NCI-H2227 (cell line): ENCODE data around the gene NCOA7.

Experiments used
- DNase-seq: peaks from one replicate; lab custom pipeline; 2025; ENCODE audit not compliant: unreplicated experiment; lab: John Stamatoyannopoulos, UW

The NCOA7 gene

GRCh38 chr6:125812394-125813292 is 21.9 kb downstream of the NCOA7 start:
- no peak for DNase-seq

- DNase-seq = no peak
Observed at GRCh38 chr6:125814481-125814880, 23.7 kb downstream of the NCOA7 start.

DNA sequence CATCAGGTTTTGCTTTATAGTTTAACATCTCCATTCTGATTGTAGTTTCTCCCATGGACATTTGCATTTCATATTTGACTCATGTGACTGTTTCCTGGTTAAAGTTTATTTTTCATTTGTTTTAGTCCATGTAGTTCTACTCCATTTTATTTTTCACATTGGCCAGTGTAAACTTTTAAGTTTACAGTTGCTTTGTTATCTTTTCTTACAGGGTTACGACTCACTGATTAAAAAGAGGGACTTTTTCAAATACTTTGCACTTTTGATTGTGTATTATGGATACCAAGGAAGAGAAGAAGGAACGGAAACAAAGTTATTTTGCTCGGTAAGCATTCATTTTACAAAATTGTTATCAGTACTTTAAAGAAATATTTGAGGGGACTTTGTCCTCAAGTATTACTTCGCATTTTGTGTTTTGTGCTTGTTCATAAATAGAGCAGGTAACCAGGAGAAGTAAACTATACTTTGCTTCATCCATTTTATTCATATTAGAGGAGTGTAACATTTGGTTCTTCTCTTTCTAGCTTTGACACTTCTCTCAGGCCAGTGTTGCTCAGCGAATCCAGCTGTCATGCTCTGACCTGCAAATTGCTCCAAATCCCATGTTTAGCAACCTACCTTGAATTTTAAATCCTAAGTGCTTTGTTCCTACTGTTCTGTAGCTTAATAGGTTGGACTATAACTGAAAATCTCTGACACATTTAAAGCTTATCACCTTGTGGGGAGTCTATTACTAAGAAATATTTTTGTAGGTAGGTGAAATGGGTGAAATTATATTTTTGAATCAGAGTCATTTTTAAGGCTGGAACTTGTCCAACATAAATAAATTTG is 24.5 kb downstream of the NCOA7 start:
- no peak for DNase-seq

GRCh38 chr6:125816828-125817280 is 26.1 kb downstream of the NCOA7 start:
- DNase-seq = no peak

DNA sequence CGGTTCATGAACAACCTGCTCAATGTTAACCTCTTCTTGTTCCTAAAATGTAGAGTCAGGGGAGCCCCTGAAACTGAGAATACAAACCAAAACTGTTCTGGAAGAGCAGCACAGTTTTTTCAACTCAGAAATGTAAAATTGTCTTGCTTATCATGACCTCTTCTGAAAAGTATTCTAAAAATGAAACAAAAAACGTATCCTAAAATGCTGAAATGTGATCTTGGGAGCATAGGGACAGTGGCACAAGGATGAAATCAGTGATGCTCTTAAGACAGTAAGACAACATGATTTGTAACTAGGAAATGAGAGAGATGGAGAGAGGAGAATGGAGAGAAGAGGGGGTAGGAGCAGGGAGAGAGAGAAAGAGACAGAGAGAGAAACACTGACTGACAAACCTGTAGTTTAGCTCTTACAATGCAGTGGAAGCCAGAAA is 27.5 kb downstream of the NCOA7 start:
- DNase-seq = no peak

- DNase-seq = no peak
Observed at GRCh38 chr6:125818772-125819260, 28.1 kb downstream of the NCOA7 start.

GRCh38 chr6:125819535-125820326 is 29.0 kb downstream of the NCOA7 start:
- no peak for DNase-seq

DNA sequence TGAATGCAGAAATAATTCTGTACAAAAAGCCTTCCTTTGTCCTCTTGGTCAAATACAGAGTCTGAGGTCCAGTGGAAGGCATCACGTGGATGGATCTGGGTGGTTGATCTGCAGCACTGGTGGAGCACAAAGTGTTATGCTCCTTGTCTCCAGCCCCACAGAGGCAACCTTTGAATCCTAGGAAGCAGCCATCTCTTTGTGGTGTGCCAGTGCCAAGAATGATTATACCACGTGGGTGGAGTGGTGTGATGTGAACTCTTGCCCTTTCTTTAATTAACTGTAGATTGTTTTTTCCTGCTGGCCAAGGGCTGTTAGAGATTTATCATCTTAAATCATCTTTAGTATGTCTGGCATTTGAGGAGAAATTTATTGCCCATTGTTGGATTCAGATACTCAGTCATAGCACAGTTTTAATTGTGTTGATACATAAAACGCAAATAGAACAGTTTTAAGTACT is 31.1 kb downstream of the NCOA7 start:
- DNase-seq = no peak

- no peak for DNase-seq
Observed at GRCh38 chr6:125823180-125823579, 32.4 kb downstream of the NCOA7 start.

DNA sequence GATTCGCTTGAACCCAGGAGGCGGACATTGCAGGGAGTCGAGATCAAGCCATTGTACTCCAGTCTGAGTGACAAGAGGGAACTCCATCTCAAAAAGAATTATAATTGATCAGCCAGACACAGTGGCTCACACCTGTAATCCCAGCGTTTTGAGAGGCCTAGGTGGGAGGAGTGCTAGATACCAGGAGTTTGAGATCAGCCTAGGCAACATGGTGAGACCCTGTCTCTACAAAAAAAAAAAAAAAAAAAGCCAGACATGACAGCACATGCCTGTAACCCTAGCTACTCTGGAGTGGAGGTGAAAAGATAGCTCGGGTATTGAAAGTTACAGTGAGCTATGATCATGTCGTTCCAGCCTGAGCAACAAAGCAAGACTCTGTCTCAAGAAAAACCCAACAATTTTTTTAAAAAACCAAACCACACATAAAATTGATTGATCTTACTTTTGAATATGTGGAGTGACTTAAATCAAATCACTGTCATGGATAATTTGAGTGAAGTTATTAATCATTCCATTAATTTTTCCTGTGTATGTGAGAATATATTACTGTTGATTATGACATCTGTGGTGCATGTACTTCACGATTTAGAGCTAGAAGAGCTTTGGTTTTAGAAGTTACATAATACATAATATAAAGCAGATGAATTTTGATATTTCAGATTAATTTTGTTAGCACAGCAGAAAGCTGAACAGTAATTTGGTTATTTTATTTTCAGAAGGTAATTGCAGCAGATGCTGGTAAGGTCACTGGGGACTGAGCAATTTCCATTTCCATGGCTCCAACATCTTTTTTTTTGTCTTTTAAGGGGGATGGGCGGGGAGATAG is 34.4 kb downstream of the NCOA7 start:
- peak; percentile 3 for DNase-seq

GRCh38 chr6:125826695-125827463 is 36.1 kb downstream of the NCOA7 start:
- no peak for DNase-seq

GRCh38 chr6:125827788-125828320 is 37.1 kb downstream of the NCOA7 start:
- DNase-seq = no peak

- DNase-seq = no peak
Observed at GRCh38 chr6:125828476-125829039, 37.8 kb downstream of the NCOA7 start.

DNA sequence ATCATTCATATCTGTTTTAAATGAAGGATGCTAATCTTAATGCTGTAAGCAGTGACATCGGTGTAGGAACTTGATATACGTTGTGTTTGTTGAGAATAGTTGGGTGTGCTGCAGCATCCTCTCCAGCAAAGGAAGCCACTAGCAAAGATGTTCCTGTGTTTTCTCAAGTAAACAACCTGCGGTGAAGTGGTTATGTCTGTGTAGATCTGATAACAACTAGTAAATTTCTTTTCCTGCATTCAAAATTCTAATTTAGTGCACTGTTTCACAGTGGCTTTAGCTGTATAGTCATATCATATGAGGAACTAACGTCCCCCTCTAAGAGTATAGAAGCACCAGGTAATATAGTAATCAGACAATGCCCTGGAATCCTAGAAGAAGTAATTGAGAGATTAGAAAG is 38.7 kb downstream of the NCOA7 start:
- DNase-seq = no peak

GRCh38 chr6:125831659-125832058 is 40.9 kb downstream of the NCOA7 start:
- DNase-seq = no peak

DNA sequence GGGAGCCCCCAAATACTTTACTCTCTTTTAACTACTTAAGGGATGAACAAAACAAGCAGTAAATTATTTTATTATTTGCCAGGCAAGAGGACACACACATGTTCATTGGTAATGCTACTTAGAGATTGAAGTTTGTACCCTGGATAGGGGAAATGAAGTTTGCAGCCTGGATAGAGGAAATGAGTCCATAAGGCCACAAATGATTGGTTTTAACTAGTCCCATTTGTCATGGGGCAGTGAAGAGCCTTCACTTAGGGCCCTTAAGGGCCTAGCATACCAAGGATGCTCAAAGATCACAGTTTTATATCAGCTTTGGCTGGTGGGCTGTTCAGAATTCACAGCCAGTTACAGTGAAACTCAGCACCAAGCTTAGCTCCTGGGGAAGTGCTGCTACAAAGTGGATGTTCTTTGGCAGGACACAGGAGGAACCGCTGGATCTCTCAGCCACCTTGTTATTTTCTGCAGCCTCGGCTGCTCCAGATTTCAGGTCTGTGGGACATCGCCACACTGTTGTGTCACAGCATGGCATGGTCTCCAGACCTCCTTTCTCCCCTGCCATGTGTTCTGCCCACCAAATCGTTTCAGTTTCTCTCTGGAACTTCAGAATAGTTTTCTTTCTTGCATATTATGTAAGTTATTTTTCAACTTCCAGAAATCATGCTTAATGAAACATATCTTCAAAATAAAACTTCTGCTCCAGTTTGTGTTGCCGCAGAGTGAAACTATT is 41.8 kb downstream of the NCOA7 start:
- DNase-seq = no peak

GRCh38 chr6:125834348-125834747 is 43.6 kb downstream of the NCOA7 start:
- DNase-seq = no peak

DNA sequence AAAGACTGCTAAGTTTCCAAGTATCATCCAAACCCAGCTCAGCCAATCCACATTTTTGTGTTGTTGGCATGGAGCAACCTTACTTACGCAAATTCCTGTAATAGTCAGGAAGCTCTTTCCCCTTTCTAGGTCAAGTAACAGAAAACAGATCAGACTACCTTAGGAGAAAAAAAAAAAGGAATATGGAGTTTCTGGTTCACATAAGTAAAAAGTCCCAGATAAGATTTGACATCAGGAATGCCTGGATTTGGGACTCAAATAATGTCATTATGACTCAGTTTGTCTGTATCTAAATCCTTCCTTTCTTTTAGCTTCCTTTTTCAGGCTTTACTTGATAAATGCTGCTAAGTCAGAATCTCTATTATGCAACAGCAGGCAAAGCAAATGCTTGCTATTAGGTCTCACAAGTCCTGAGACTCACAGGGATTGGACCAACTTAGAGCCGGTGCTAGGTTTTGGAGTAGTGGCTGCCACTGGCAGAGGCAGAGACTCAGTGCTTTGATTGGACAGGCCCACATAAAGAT is 44.5 kb downstream of the NCOA7 start:
- DNase-seq = no peak
